HG02885 (cell line): ENCODE results near the gene PGGHG.
"Not testable (repeated sequence)": the region's sequence is repeated elsewhere in the genome, so short reads cannot be mapped to it uniquely, and the experiment has no call there.

Experiments used
- ATAC-seq: cut with Tn5 transposase; IDR thresholded peaks from one replicate; pipeline ENCODE4 v1.9.1; 2021; ENCODE audit warnings: mild to moderate bottlenecking; ENCODE audit not compliant: unreplicated experiment, poor library complexity

Gene PGGHG

GRCh38 chr11:284105-285020 lies 4.6 kb upstream of the PGGHG start:
- no peak for ATAC-seq

GRCh38 chr11:285021-285893 lies 3.7 kb upstream of the PGGHG start:
- no peak for ATAC-seq

GRCh38 chr11:285894-286220 lies 3.1 kb upstream of the PGGHG start:
- no peak for ATAC-seq

- ATAC-seq: not testable (repeated sequence)
Measured at GRCh38 chr11:286977-287820, 1.7 kb upstream of the PGGHG start.

- ATAC-seq: no peak
Measured at GRCh38 chr11:287821-288477, 977 bp upstream of the PGGHG start.

- ATAC-seq: no peak
Measured at GRCh38 chr11:289398-289711, 429 bp downstream of the PGGHG start.

GRCh38 chr11:289712-290620 lies 1.0 kb downstream of the PGGHG start:
- no peak for ATAC-seq

- ATAC-seq: no peak
Measured at GRCh38 chr11:290621-291231, 1.8 kb downstream of the PGGHG start.

GRCh38 chr11:291281-292210 lies 2.6 kb downstream of the PGGHG start:
- no peak for ATAC-seq

- ATAC-seq: no peak
Measured at GRCh38 chr11:292211-293121, 3.5 kb downstream of the PGGHG start.

- no peak for ATAC-seq
Measured at GRCh38 chr11:293271-293851, 4.4 kb downstream of the PGGHG start.

- no peak for ATAC-seq
Measured at GRCh38 chr11:293852-294661, 5.1 kb downstream of the PGGHG start.

- ATAC-seq: no peak
Measured at GRCh38 chr11:294780-295179, 5.9 kb downstream of the PGGHG start.

- ATAC-seq: no peak
Measured at GRCh38 chr11:295351-296170, 6.6 kb downstream of the PGGHG start.
